Activated CD8-positive, alpha-beta T cell treated with anti-CD3 and anti-CD28 coated beads for 36 hours (primary cell): ENCODE data around the gene KRTAP5-4. TPM values are rescaled to one million over a fixed set of nuclear protein-coding genes. Genes with fewer than 3 reads are reported as not detected.

Experiments
- ATAC-seq: fragments of 200-7000 bp; cut with Tn5 transposase; one replicate; pipeline ENCODE4 v1.10.0; 2021; ENCODE audit warnings: mild to moderate bottlenecking, moderate library complexity
- CTCF ChIA-PET: fragments of 350-600 bp; sonication (Branson Sonifier 250); formaldehyde crosslinking; loops from one replicate; lab custom pipeline; 2021; ENCODE audit warnings: antibody characterized with exemption; lab: Charles Lee
- POLR2A ChIA-PET: fragments of 350-600 bp; sonication (Branson Sonifier 250); formaldehyde crosslinking; loops from one replicate; lab custom pipeline; 2021; ENCODE audit warnings: antibody characterized with exemption; lab: Charles Lee
- DNase-seq: peaks from one replicate; pipeline ENCODE4 v3.0.0-alpha.2; 2020
- H3K27ac Mint-ChIP-seq: one replicate; pipeline ENCODE4 v1.8.0; 2021; ENCODE audit warnings: mild to moderate bottlenecking, mixed read lengths
- H3K27me3 Mint-ChIP-seq: one replicate; pipeline ENCODE4 v1.8.0; 2021; ENCODE audit warnings: mixed read lengths
- H3K36me3 Mint-ChIP-seq: one replicate; pipeline ENCODE4 v1.8.0; 2021; ENCODE audit warnings: low read depth, mixed read lengths
- H3K4me1 Mint-ChIP-seq: one replicate; pipeline ENCODE4 v1.8.0; 2021; ENCODE audit warnings: low read depth, mixed read lengths
- H3K4me3 Mint-ChIP-seq: one replicate; pipeline ENCODE4 v1.8.0; 2021; ENCODE audit warnings: mild to moderate bottlenecking, moderate library complexity, mixed read lengths
- H3K9me3 Mint-ChIP-seq: one replicate; pipeline ENCODE4 v1.8.0; 2021; ENCODE audit warnings: mixed read lengths
- CTCF ChIP-seq: fragments of 200-600 bp; IDR thresholded peaks from one replicate; pipeline ENCODE4 v1.8.0; 2022; ENCODE audit warnings: antibody characterized with exemption, mild to moderate bottlenecking
- intact Hi-C: fragments of 100-400 bp; cut with micrococcal nuclease; formaldehyde crosslinking; loops from one replicate; pipeline ENCODE4 v1.10.0; 2022
- total RNA-seq, 2 experiments: library from RNA; stranded (reverse); gene quantifications; one replicate each; pipeline ENCODE4 v1.2.3, GENCODE V29; 2021

Gene KRTAP5-4
- total RNA-seq, 2 experiments from 2014 or later: not detected

GRCh38 chr11:1654388-1655167, 32.6 kb upstream of the KRTAP5-4 start:
- Mint-ChIP-seq H3K27ac (no peak overlapping the region), H3K9me3 (no peaks in the 10 kb centered on the region), H3K36me3 (no peaks in the 10 kb centered on the region), H3K4me3 (no peak overlapping the region), H3K4me1 (no peaks in the 10 kb centered on the region), H3K27me3 (peaks cover 19% of the 10 kb centered on the region)
- ChIA-PET POLR2A (no interaction called here), CTCF (interaction anchor here (0.7 to 7.4 kb wide), 7 partner anchors 14 to 347 kb away, joined by 3 to 95 read pairs (median 27); partner anchors contain the start of gene SYT8)
- TF ChIP-seq CTCF: no peak
- intact Hi-C loops: loop anchor here (5.0 kb wide), 1 partner anchor 173 kb away; no protein-coding TSS in a partner anchor
- ATAC-seq: no peak
- DNase-seq: no peak

DNA sequence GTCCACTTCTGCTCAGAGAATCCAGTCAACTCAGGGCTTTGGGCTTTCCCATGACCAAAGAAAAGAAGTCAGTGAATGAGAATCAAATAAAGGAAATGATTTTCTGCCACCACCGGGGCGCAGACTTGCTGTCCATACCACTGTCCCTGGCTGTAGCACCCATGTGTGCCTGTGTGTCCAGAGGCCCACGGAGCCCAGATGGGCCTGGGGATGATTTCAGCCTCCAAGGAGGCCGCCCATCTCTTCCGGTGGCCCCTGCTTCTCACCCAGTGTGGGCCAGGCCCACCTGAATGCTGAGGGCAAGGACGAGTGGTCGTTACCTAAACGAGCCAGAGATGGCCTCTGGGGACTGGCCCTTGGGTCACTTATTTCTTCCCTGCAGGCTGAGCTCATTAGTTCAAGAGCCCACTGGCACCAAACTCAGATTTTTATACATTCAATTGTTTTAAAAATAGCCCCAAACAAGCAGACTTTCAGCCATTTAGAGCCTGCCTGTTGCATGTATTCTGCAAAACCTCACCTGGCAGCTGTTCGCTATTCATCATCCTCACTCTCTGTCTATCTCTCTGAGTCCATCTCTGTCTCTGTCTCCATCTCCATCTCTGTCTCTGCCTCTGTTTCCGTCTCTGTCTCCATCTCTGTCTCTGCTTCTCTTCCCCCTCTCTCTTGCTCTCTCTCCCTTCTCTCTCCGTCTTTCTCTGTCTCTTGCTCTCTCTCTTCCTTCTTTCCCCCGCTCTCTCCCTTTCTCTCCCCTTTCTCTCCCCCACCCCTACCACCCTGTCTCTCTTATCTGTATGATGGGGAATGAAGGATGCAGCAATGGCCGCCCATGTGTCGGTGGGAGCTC, 31.8 kb upstream of the KRTAP5-4 start:
- Mint-ChIP-seq H3K4me3 (no peak overlapping the region), H3K27me3 (peaks cover 16% of the 10 kb centered on the region), H3K9me3 (no peaks in the 10 kb centered on the region), H3K36me3 (no peaks in the 10 kb centered on the region), H3K4me1 (no peaks in the 10 kb centered on the region), H3K27ac (no peak overlapping the region)
- CTCF ChIA-PET: interaction anchor here (0.7 to 7.4 kb wide), 30 partner anchors 13 to 500 kb away, joined by 3 to 95 read pairs (median 6); partner anchors contain the start of genes KRTAP5-5 and SYT8
- TF ChIP-seq CTCF: no peak
- no peak for ATAC-seq
- DNase-seq: no peak
- intact Hi-C loops: loop anchor here (5.0 kb wide), 1 partner anchor 174 kb away; no protein-coding TSS in a partner anchor
- POLR2A ChIA-PET: no interaction called here

DNA sequence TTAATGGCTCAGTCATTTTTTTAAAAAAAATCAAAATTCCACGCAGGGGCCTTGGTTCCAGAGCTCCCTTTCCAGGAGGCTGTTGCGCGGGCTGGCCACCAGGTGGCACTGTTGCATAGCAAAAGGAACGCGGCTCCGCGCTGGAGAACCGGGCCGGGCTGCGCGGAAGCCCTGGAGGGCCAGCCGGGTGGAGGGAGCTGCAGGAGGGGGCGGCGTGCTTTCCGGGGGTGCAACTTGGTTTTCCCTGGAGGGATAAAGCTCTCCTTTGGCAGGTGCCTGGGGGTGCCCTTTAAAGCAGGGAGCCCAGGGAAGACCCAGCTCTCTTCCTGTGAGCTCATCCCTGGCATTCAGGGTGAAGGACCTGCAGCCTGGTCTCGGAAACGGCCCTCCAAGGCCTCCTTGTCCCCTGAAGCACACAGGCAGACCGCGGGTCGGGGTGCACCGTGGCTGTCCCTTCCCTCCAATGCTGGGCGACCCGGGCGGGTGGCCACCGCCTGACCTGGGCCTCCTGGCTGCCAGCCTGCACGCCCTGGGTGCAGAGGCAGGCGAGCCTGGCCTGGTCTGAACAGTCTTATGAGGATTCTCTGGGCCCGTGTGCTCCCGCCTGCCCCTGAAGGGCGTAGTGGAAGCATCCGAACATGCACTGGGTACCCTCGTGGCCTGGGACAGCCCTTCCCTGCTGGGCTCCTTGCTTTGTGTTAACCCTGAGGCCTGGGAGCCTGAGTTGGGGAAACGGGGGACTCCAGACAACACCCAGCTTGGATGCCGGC, 31.0 kb upstream of the KRTAP5-4 start:
- ATAC-seq: peak; percentile 89
- POLR2A ChIA-PET: interaction anchor here (1.0 kb wide), 1 partner anchor 180 kb away, joined by 3 read pairs; no protein-coding TSS in a partner anchor
- intact Hi-C loops: loop anchor here (5.0 kb wide), 1 partner anchor 174 kb away; no protein-coding TSS in a partner anchor
- no peak overlapping the region for H3K27ac Mint-ChIP-seq
- CTCF ChIA-PET: interaction anchor here (0.6 to 7.4 kb wide), 65 partner anchors 12 to 510 kb away, joined by 3 to 95 read pairs (median 4); partner anchors contain the start of genes KRTAP5-5 and SYT8
- peak; percentile 74 for DNase-seq
- no peaks in the 10 kb centered on the region for H3K4me1 Mint-ChIP-seq
- TF ChIP-seq CTCF: peak; percentile 94
- peaks cover 14% of the 10 kb centered on the region for H3K27me3 Mint-ChIP-seq
- no peak overlapping the region for H3K4me3 Mint-ChIP-seq
- no peaks in the 10 kb centered on the region for H3K9me3 Mint-ChIP-seq
- H3K36me3 Mint-ChIP-seq: no peaks in the 10 kb centered on the region

- intact Hi-C loops: loop anchor here (5.0 kb wide), 1 partner anchor 175 kb away; no protein-coding TSS in a partner anchor
- CTCF ChIA-PET: interaction anchor here (0.6 to 7.4 kb wide), 65 partner anchors 12 to 510 kb away, joined by 3 to 95 read pairs (median 4); partner anchors contain the start of genes KRTAP5-5 and SYT8
- DNase-seq: no peak
- no peak for ATAC-seq
- H3K9me3 Mint-ChIP-seq: no peaks in the 10 kb centered on the region
- H3K36me3 Mint-ChIP-seq: no peaks in the 10 kb centered on the region
- H3K27me3 Mint-ChIP-seq: peaks cover 14% of the 10 kb centered on the region
- H3K4me1 Mint-ChIP-seq: no peaks in the 10 kb centered on the region
- no peak for TF ChIP-seq CTCF
- POLR2A ChIA-PET: interaction anchor here (1.0 kb wide), 1 partner anchor 181 kb away, joined by 3 read pairs; no protein-coding TSS in a partner anchor
- no peak overlapping the region for H3K4me3 Mint-ChIP-seq
- no peak overlapping the region for H3K27ac Mint-ChIP-seq
Observed at GRCh38 chr11:1652442-1652770, 30.5 kb upstream of the KRTAP5-4 start.
